Stimulated activated CD4-positive, alpha-beta T cell treated with anti-CD3 and anti-CD28 coated beads, Interleukin-1b, Interleukin-23, amount 100 ng/mL, for 24 hours (primary cell): Measurements from ENCODE around the gene TERB1.
"Not testable (repeated sequence)": the region's sequence is repeated elsewhere in the genome, so short reads cannot be mapped to it uniquely, and the experiment has no call there.

Experiments
- DNase-seq, 4 experiments: peaks; one replicate each; pipeline ENCODE4 v3.0.0-alpha.2; 2020; ENCODE audit warnings: low read depth in 4 of 4, low spot score in 1 of 4

TERB1 gene

DNA sequence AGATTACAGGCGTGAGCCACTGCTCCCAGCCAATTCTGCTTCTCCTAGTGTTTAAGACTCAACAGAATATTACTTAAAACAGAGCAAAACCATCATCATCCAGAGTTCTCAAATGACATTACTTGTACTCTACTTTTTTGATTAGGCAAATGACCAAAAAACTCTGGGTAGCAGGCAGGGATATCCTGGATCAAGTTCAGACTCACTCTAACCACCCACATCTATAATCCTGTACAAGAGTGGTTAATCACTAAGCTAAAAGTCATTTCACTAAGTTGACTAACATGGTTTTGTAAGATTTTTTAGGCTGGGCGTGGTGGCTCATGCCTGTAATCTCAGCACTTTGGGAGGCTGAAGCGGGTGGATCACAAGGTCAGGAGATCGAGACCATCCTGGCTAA, 22.6 kb upstream of the TERB1 start:
- DNase-seq = no peak

DNA sequence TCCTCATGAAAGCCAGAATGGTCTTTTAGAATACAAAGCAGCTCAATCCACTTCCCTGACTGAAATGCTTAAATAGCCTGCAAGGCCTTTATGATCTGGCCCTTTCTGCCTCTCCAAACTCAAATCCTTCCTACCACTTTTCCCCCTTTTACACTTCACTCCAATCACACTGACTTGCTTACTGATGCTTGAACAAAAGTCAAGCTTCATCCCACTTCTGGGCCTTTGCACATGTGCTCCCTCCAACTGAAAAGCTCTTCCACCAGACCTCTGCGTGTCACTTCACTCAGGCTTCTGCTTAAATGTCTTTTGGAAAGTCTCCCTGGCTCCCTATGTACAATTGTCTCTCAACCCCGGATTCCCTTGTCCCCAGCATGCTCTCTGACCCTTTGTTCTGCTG, 13.3 kb upstream of the TERB1 start:
- DNase-seq = no peak

DNA sequence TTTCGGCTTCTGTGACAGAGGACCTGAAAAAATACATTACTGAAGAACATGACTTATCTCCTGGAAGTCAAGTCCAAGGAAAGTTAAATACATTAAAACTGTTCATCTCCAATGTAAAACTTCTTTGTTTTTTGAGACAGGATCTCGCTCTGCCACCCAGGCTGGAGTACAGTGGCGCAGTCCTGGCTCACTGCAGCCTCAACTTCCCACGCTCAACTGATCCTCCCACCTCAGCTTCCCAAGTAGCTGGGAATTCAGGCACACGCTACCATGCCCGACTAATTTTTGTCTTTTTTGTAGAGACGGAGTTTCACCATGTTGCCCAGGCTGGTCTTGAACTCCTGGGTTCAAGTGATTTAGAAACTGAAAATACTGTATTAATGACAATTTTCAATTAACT, 9.7 kb upstream of the TERB1 start:
- DNase-seq = no peak

DNA sequence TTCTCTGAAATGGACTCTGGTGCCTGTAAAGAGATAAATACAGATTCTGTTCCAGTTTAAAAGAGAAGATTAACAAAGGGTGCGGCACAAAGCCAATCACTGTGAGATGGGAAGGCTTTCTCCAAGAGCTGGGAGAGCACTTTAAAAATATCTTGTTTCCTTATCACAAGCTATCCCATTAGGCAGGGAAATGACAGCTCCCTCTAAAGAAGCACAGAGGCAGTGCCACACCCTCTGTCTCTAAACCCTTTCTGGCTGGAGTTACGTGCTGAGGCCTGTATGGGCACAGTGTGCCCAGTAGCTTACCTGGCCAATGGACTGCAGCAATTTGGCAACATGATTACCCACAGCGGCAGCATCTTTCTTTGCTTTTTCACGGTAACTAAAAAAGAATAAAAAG, 9.0 kb upstream of the TERB1 start:
- DNase-seq = no peak

DNA sequence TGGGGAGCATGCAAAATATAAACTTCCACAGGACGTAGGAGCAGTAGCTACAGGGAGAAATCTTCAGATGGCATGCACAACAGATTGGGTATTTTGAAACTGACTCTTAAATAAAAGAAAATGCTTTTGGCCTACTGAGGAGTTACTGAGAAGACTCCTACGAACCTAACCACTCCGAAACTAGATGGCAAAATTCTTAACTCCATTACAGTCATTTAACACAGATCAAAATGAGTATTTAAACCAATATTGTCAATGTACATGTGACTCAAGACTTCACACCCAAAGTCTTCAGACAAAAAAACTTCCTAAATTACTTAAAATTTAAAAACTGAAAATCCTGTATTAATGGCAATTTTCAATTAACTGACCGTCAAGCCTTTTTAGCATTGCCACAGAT, 8.4 kb upstream of the TERB1 start:
- DNase-seq = no peak

DNA sequence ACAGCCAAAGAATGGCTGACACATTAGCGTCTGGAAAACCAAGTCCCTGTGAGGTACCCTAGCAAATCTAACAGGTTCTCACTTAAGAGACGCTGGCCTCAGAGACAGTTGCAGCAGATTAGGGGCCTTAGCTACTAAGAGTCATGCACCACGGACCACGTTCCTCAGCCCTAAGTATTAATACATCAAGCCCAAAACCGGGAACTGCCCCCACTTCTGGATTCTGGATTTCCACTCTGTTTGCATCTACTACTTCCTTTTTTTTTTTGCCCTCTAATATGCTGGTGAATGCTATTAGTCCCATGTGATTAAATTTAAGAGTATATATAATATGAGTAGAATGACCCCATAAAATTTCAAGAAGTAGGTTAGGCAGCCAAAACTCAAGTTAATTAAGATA, 775 bp upstream of the TERB1 start:
- no peak for DNase-seq

DNA sequence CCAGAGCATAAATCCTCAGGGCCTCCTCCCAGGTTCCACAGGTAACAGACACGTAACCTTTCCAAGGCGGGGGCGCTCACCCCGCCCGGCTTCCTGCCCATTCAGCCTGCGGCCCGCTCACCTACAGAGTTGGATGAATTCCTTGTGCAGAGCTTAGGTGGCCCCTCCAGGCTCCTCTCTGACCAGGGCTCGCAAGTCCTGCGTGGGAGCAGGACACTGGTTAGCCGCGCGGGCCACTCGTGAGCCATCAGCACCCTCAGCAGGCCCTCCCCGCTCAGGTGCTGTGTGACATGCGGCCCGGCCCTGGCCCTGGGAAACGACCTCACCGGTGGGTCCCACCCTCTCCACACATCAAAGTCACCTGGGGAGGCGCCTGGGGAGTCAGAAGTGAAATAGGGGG, 528 bp downstream of the TERB1 start:
- no peak for DNase-seq

DNA sequence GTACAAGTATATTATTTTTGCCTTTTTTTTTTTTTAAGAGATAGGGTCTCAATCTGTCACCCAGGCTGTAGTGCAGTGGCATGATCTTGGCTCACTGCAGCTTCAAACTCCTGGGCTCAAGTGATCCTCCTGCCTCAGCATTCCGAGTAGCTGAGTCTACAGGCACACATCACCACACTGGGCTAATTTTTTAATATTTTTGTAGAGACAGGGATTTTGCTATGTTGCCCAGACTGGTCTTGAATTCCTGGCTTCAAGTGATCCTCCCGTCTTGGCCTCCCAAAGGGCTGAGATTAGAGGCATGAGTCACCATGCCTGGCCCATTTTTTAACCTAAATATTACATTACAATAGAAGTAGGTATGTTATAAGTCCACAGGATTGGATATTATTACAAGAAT, 3.2 kb downstream of the TERB1 start:
- no peak for DNase-seq

DNA sequence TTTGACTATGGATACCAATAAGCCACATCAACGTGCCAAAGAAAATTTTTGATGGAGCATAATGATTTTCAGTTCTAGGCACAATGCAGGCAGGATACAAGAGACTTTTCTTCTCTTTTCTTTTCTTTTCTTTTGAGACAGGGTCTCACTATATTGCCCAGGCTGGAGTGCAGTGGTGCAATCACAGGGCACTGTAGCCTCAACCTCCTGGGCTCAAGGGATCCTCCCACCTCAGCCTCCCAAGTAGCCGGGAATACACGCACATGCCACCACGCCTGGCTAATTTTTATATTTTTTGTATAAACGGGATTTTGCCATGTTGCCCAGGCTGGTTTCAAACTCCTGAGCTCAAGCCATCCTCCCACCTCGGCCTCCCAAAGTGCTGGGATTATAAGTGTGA, 7.4 kb downstream of the TERB1 start:
- not testable (repeated sequence) for DNase-seq

DNA sequence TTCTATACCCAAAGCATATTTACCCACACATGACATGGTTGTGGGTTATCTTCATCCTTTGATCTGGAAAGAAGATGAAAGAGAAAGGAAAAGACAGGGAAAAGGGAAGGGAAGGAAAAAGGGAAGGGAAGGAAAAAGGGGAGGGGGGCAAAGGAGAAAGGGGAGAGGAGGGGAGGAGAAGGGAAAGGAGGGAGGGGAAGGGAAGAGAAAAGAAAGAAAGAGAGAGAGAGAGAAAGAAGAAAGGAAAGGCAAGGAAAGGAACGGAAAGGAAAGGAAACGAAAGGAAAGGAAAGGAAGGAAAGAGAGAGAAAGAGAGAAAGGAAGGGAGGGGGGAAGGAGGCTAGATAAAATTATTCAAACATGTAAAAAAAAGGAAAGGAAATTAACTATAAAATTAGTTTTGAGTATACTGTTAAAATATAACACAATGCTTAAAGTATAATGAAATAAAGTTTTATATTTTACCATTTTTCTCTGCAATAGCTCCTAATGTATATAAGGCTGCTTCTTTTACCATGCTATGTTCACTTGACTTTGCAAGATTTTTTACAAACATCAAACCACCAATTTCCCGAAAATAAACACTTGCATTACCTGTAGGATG, 11.2 kb downstream of the TERB1 start:
- DNase-seq = no peak

DNA sequence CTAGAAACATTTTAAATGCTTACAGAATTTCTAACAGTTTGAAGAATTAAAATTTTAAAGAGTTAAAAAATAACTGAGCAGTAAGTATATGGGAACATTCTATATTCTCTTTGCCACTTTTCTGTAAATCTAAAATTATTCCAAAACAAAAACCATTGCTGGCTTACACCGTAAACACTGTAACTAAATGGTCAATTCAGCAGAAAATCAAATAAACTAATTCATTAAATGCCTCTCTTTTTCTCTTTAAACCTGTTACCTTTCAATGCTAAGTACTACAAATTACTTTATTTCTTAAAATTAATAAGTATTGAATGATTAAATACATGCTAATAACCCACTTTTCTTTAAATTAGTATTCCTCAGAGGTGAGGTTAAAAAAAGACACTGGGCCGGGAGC, 14.0 kb downstream of the TERB1 start:
- DNase-seq = no peak

DNA sequence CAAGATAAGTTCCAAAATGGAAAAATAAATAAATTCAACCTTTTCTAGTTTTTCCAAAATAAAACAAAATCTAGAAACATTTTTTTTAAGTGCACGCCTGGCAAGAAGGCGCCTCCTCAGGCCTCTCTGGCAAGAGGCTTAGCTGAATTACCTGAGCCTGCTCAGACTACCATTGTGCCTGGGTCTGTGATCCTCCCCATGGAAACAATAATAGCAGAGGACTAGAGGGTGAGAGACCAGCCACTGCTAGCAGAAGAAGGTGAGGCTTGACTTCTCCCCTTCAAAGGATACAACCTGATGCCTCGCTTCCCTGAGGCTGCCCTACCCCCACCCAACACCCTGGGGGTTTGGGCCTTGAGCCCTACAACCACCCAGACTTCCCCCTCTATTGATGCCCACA, 14.8 kb downstream of the TERB1 start:
- no peak for DNase-seq

DNA sequence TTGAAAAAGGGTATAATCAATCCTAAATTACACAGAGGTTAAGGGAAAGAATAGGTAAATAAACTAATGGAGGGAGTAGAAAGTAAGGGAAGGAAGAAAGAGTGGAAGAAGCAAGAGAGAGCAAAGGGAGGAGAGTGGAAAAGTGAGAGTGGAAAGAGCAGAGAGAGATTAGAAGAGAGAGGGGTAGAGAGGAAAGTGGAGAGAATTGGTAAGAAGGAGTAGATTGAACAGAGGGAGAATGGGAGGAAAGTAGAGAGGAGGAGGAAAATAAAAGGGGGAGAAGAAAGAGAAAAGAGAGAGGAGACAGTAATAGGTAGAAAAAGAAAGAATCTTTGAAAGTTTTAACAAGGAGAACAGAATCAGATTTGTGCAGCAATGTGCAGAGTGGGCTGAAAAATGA, 24.9 kb downstream of the TERB1 start:
- DNase-seq = no peak

DNA sequence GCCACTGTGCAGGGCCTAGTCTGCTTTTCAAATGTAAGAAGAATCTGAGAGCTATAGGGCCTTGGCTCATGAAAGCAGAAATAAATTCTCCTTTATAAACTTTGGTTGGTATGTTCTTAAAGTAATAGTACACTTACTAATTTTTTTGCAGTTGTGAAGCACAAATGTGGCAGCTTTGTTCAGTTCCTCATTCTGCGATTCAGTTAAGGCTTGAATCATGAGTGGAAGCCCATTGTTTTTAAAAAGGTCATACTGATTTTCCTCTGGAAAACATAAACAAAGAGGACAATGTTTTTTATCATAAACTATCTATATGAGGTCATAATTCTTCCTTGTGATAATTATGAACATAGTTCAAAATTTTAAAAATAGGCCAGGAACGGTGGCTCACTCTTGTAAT, 26.4 kb downstream of the TERB1 start:
- no peak for DNase-seq

DNA sequence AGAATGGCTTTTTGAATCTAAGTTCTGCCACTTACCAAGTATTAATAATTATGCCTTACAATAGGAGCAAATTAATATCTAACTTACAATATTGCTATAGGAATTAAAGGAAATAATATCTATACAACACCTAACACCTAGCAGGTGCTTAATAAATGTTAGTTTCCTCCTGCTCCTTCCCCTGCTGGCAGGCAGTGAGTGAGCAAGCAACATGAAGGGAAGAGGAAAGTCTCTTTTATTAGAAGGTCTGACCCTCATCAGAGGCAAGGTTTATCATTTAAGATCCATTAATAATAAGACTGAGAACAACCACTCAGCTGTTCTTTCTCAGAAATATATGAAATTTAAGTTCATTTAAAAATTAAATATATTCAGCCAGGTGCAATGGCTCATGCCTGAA, 43.3 kb downstream of the TERB1 start:
- DNase-seq = no peak

DNA sequence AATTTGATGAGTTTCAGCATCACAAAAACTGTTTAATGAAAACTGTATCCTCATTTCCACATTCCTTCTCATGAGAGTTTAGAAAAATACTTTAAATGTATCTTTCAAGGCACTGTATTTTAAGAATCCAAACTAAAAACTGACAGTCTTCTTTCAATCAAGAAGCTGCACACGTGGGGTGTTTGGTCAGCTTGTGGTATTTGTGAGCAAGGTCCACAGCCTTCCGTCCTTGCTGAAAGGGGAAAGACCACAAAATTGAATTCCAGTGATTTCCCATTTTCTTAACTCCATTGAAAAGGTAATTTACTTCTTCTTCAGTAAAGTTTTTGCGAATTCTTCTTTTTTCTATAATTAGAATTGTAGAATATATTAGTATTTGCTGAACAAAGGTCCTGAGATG, 46.6 kb downstream of the TERB1 start:
- DNase-seq = no peak

DNA sequence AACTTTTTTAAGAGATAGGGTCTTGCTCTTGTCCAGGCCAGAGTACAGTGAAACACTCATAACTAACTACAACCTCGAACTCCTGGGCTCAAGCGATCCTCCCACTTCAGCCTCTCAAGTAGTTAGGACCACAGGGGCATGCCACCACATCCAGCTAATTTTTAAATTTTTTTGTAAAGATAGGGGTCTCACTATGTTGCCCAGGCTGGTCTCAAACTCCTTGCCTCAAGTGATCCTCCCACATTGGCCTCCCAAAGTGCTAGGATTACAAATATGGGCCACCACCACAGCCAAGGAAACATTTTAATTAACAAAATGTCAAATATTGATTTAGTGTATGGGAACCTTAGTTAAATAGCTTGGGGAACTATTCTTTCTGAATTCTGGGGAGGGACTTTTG, 47.2 kb downstream of the TERB1 start:
- DNase-seq = no peak

DNA sequence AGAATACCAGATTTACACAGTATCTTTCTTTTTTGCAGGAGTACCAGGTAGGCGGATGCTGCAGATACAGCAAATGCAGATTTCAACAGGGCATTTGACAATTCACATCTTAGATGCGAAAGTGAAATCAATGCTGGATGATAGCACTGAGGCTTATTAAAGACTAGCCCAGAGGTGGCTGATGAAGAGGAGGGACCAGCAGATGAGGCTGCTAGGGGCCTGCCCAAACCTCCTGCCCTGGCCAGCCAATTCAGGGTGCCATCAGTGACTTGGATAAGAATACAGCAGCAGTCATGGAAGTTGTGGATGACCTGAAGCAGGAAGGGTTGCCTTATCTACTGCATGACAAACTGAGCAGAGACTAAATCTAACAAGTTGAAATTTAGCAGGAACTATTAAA, 48.4 kb downstream of the TERB1 start:
- DNase-seq = no peak

DNA sequence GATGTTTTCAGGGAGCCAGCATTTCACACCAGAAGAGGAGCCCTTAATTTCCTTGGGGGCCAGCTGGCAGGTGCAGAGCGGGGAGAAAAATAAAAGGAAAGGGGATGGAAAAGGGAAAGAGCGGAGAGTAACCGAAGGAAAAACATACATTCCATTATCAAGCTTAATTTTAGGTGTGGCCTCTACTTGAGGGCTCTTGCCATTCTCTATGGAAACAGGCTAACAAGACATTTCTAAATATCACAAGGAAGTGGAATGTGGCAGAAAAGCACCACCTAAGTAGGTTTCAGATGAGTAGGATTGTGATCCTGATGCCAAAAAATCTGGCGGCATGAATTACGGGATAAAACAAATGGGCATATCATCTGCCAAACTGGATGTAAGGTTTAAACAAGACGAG, 49.0 kb downstream of the TERB1 start:
- DNase-seq = no peak

DNA sequence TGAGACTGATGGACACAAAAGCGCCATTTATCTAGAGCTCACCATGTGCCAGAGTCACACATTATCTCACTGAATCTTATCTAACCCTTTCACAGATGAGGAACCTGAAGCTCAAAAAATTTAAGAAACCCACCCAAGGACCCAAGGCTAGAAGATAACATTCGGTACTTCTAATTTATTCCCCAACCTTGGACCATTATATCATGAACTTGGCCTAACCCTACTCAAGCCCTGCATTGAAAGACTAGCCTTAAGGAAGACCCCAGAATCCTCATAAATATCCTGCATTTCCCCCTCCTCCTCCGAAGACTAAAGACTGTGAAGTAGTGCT, 49.4 kb downstream of the TERB1 start:
- DNase-seq = no peak

DNA sequence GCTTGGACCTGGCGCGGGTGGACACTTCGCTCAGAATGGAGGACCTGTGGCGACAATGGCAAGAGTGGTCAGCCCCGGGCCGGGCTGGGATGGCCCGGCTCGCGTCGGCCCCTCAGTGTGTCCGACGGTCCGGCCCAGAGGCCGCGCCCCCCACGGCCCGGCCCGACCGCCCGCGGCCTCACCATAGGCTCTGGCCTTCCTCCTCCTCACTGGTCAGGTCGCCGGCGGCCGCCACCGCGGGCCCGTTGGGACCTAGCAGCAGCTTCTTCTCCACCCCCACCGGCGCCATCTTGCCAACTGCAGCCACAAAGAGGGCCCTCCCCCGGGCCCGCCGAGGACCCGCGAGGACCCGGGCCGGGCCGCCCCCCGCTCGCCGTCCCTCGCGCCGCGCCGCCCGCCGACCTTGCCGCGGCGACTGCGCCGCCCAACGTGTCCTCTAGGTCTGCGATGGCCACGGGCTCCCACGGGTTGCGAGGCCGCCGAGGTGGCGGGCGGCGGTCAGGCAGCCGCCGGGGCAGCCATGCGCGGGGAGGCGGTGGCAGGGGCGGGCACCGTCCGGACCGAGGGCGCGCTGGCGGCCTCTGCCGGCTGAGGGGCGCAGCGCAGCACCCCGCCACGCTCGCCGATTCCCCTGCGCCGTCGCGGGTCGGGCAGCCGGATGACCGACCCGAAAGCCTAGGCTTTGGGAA, 49.9 kb downstream of the TERB1 start, which contains the start of gene DYNC1LI2:
DYNC1LI2 (minus strand) TSS at position 307 of the 689 bp plus-strand sequence; CDS start at position 289, 18 bp downstream.
- DNase-seq = peak; percentile 59 to 72 (median 66)

DNA sequence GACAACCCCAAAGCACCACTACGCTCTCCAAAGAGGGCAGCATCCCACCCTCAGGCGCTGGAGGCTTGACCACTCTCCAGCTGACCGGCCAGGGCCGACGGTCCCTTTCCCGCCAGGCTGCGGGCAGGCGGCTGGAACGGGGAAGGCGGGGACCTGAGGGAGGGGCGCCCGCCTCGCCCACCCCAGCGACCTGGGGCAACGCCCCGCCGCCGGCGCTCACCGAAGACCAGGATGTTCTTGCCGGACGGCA, 50.4 kb downstream of the TERB1 start:
- no peak for DNase-seq

DNA sequence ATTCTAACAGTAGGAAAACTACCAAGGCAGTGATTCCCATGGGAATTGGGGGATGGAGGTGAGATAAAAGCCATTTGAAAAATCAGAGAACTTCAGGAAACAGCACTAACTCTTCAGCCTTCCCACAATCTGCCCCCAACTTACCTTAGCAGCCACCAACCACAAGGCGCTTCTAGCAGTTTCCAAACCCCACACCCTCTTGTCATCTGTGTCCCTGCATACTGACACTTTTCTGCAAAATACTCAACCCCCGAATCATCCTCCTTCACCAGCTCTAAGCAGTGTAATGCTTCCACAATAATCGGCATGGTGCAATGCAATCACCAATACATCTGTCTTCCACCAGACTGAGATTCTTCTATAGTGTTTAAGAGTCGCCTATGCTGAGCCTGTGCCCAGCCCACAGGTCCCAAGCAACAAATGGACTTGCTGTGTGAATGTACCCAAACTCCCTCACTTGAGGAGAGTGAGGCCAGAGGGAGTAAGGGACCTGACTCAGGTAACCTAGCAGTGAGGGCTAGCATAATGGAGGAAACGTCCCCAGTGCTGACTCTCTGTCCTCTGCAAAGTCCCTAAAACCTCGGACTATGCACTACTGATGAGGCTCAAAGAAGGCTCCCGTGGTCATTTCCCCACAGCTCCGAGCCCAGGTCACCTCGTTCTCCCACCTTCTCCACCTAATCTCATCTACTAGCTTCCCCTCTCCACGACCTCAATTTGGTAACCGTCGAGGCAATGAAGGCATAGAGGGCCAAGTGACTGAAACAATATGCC, 50.9 kb downstream of the TERB1 start:
- no peak for DNase-seq
